GM21447 (cell line): Measurements from ENCODE around the gene UNKL.

Experiments
- ATAC-seq: cut with Tn5 transposase; IDR thresholded peaks from one replicate; pipeline ENCODE4 v1.9.1; 2021; ENCODE audit not compliant: unreplicated experiment

UNKL gene

DNA sequence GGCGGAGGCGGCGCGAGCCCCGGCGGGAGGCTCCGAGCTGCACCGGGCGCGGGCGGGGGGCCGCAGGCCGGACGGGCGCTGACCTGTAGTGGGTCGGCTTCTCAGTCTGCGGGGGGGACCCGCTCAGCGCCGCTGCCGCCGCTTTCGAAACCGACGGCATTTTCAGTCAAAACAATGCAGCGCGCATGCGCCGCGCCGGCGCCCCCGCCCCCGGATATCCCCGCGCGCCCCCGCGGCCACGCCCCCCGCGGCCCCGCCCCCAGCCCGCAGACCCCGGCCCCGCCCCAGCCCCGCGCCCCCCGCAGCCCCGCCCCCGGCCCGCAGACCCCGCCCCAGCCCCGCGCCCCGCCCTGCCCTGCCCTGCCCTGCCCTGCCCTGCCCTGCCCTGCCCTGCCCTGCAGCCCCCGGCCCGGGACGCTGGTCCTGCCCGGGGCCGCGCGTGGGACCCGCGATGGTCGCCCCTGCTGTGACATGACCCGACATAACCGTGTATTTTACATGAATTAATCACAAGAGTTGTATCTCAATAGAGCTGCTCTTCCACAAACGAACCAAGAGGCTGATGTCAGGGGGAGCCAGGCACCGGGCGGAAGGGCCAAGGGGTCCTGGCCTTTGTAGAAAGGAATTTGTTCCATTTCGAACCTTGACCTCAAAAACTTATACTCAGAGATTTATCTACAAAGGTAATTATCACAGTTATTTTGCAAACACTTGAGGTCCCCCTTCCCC lies at the start of gene UNKL:
UNKL (minus strand) TSS at position 173 of the 729 bp plus-strand sequence; CDS start at position 160, 13 bp downstream.
- ATAC-seq, result no peak

GRCh38 chr16:1461146-1461545 lies 46.6 kb upstream of the UNKL start:
- no peak for ATAC-seq

GRCh38 chr16:1460602-1461138 lies 46.2 kb upstream of the UNKL start:
- ATAC-seq, result no peak

GRCh38 chr16:1459967-1460366 lies 45.5 kb upstream of the UNKL start:
- ATAC-seq, result no peak

- no peak for ATAC-seq
Measured at GRCh38 chr16:1458977-1459341, 44.5 kb upstream of the UNKL start.

DNA sequence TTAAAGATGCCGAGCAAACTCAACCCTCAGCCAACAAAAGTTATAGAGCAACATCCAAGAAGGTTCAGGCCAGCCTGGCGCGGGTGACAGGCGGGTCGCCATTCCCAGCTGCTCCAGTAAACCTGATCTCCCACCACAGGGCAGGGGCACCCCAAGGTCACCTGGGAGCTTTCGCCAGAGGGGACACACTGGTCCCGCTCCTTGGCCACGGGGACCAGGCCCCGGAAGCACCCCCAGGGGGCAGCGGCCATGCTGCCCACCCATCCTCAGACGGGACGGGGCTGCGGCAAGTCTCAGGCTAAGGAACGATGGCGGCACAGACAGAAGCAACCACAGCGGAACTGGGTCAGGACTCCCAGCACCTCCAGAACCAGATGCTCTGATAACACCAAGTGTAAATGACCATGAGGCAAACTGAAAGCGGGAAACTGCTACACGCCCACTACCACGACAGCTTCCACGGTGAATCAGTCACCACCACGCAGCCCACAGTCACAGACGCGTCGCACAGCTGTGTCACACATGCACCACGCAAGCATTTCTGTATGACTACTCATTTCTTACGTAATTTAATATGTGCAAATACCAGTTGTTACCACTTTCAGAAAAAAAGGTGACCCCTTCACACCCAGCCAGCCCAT lies 44.0 kb upstream of the UNKL start:
- ATAC-seq, result no peak

- no peak for ATAC-seq
Measured at GRCh38 chr16:1457489-1458245, 43.2 kb upstream of the UNKL start.

GRCh38 chr16:1456951-1457350 lies 42.4 kb upstream of the UNKL start:
- no peak for ATAC-seq

- ATAC-seq, result no peak
Measured at GRCh38 chr16:1455190-1456171, 41.0 kb upstream of the UNKL start.

- ATAC-seq, result no peak
Measured at GRCh38 chr16:1454561-1454960, 40.1 kb upstream of the UNKL start.

GRCh38 chr16:1453316-1453715 lies 38.8 kb upstream of the UNKL start:
- ATAC-seq, result no peak

DNA sequence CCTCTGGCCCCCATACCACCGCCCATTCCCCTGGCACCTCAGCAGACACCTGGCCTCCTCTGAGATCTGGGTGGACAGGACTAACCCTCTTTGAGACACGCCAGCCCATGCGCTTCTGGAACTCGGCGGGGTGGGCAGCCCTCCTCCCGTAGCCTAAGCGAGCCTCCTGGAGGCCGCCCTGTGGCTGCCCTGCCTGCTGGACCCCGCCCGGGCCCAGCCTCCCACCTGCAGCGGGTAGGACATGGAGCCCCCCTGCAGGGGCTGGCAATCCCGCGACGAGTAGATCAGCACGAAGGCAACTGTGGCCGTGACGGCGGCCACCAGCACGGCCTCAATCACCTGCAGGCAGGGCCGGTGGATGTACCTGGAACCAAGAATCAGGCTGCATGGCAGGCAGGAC lies 38.0 kb upstream of the UNKL start:
- ATAC-seq, result no peak

DNA sequence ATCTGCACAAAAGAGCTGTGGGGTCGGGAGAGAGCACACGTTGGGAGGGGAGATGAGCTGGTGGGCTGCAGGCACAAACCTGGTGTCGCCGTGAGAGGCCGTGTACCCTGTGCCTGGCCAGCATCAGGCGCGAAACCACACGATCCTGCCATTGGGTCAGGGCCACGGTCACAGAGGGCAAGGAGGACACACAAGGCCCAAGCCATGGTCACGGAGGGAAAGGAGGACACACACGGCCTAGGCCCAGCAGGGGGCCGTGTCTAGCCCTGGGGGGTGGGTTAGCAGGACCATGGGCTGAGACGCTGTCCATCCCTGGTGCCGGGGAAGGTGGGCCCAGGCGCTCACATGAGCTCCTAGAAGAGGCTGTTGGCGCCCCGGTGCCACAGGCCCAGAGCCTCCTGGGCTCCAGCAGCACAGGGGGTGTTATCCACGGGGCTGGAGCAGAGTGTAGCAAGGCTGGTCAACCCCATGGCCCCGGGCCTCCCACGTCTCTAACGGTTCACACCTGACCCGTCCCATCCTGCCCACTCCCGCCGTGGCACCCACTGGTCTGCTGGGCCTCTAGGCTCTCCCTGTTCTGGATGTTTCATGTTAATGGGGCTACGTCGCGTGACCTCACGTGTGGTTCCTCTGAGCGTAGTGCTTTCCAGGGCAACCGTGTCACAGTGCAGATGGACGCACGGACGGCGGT lies 37.3 kb upstream of the UNKL start:
- ATAC-seq, result no peak

GRCh38 chr16:1450841-1451240 lies 36.3 kb upstream of the UNKL start:
- no peak for ATAC-seq

DNA sequence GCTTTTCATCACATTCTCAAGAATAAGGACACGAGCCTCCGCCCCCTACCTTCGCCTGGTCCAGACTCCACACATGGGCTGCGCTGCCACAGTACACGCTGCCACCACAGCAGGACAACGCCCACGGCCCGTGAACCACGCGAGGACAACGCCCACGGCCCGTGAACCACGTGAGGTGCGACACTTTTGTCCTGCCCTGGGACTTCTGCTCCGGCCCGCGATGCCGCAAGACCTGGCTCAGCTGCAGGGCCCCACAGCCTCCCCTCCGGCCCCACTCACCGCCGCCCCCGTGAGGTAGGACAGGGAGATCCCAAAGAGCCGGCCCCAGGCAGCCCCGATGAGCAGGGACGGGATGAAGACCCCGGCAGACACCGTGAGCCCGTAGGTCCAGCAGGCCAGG lies 35.7 kb upstream of the UNKL start:
- ATAC-seq, result no peak

DNA sequence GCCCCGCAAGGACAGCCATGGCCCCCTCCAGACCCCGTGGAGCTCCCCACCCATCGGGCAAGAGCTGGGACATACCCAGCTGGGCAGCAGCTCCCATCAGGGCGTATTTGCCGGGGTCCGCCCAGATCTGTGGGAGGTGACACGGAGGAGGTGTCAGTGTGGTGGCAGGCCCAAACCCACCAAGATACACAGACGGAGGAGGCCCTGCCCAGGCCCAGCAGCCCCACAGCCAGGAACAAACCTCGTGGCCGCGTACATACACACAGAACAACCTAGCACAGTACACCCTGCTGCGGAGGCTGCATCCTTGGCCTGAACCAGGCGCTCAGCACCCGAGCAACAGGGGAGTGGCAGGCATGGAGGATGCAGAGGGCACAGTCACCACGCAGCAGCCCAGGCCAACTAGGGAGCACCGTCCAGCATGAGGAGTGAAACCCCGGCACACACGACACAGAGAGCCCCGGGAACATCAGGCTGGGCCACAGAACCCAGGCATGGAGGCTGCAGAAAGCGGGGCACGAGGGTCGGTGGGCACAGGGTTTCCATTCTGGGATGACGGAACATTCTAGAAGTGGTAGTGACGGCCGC lies 34.8 kb upstream of the UNKL start:
- ATAC-seq, result no peak

DNA sequence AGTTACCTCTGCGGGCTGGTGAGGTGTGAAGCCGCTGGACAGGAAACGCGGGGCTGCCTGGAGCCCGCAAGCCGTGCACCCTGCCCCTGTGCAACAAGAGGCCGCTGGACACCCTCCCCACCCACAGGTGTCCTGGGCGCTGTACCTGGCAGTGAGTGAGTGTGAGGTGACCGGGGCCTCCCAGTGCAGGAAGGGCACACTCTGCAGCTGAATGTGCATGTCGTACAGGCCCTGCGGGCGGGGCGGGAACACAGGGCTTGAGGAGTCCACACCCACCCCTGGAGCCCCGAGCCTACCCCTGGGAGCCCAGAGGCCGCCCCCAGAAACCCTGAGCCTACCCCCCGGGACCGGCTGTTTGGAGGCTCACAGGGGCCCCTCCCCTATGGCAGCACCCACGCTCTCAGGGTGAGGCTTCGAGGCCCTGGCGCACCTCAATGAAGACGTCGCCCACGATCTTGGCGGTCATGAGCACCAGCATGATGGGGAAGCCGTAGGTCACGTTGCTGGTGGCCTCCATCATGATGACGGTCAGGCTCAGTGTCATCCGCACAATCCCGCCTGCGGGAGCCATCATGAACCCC lies 34.1 kb upstream of the UNKL start:
- no peak for ATAC-seq

- no peak for ATAC-seq
Measured at GRCh38 chr16:1447965-1448364, 33.5 kb upstream of the UNKL start.
